ENCODE results near the gene TNFRSF1A.

DNA sequence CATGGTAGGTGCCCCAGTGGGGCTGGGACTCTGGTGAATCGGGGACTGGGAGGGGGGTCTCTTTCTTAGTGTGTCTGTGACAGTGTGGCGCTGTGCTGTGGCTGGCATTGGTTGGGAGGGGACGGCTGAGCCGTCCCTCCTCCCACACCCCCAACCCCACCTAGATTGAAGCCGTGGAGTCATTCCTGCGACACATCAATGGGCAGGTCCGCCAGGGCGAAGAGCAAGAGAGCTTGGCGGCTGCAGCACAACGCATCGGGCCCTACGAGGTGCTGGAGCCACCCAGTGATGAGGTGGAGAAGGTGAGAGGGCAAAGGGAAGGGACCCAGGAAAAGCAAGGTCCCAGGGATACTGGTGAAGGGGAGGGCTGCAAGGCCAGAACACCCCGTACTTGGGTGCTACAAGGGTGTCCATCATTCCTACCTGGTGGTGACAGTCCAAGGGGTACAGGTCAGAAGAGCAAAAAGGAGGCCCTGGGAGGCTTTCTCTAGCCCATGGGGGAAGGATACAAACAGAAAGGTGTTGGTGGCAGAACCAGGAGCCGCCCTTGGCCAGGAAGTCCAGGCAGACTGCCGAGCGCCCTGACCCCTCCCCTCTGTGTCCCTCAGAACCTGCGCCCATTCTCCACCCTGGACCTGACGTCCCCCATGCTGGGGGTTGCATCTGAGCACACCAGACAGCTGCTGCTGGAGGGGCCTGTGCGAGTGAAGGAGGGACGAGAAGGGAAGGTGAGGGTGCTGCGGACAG, 24.0 kb downstream of the TNFRSF1A start:
- TF ChIP-seq CTCF (IDR thresholded peaks at IDR 0.05) (no peak), EP300 (IDR thresholded peaks at IDR 0.05) (no peak), POLR2A (IDR thresholded peaks at IDR 0.05) (no peak), POLR2AphosphoS5 (IDR thresholded peaks at IDR 0.05) (no peak)

Data from sigmoid colon (tissue), 4 donors.